K562 (cell line): ENCODE results near the gene GSDME. TPM values are rescaled to one million over a fixed set of nuclear protein-coding genes. Genes with fewer than 3 reads are reported as not detected.
"Not testable (repeated sequence)": the region's sequence is repeated elsewhere in the genome, so short reads cannot be mapped to it uniquely, and the experiment has no call there.

Source experiments
- ETV6 ChIP-seq, 3 experiments: fragments of 150-350 bp in 1 of 3; sonication (generic) in 1 of 3; formaldehyde crosslinking in 1 of 3; IDR thresholded peaks; 2 replicates each; pipeline versions ENCODE4 v1.6.1 to v1.8.0; 2014 to 2022; ENCODE audit warnings: borderline replicate concordance in 2 of 3, low read depth in 2 of 3, antibody characterized with exemption in 1 of 3, low read length in 1 of 3, mild to moderate bottlenecking in 1 of 3, missing genetic modification reagents in 1 of 3
- L3MBTL2 ChIP-seq: fragments of 450-650 bp; IDR thresholded peaks from 2 replicates; pipeline ENCODE4 v1.6.1; 2016; ENCODE audit warnings: mild to moderate bottlenecking, moderate library complexity
- MGA ChIP-seq: fragments of 450-650 bp; IDR thresholded peaks from 2 replicates; pipeline ENCODE4 v1.6.1; 2016; ENCODE audit warnings: mild to moderate bottlenecking, moderate library complexity
- ZBTB40 ChIP-seq, 2 experiments: fragments of 450-650 bp in 1 of 2; sonication (generic) in 1 of 2; formaldehyde crosslinking in 1 of 2; IDR thresholded peaks; 2 replicates each; pipeline versions ENCODE4 v1.7.1 to v1.9.0; 2016 to 2022; ENCODE audit warnings: inconsistent platforms in 1 of 2, mild to moderate bottlenecking in 1 of 2, missing genetic modification reagents in 1 of 2
- polyA plus RNA-seq, 8 experiments: library from polyadenylated mRNA; depleted of rRNA in 4 of 8; stranded (reverse) in 5 of 8; unstranded in 3 of 8; fragments of >200 nt; fragmentation: Nextera tagmentation in 2 of 8; fragmentation: Illumina TruSeq in 1 of 8; extraction: Ambion mirVana in 2 of 8; extraction: Trizol in 1 of 8; gene quantifications; 2 replicates each; pipeline versions ENCODE4 v1.2.1 to v1.2.3, GENCODE V29; 2011 to 2014; ENCODE audit warnings: inconsistent platforms in 1 of 8, missing spikeins in 1 of 8
- total RNA-seq, 7 experiments: library from RNA; depleted of rRNA in 6 of 7; stranded (reverse); fragments of >200 nt in 6 of 7; fragmentation: Illumina TruSeq in 2 of 7; extraction: Trizol in 2 of 7; gene quantifications; 2 replicates each; pipeline versions ENCODE4 v1.2.1 to v1.2.3, GENCODE V29; 2011 to 2021; ENCODE audit warnings: low replicate concordance in 1 of 7

The GSDME gene
- total and polyA plus RNA-seq, 9 of the 15 experiments (the other 6 are each of a cell fraction or from before 2014, with no cell fraction given), result 0.37 to 1.9 (median 0.62) TPM

DNA sequence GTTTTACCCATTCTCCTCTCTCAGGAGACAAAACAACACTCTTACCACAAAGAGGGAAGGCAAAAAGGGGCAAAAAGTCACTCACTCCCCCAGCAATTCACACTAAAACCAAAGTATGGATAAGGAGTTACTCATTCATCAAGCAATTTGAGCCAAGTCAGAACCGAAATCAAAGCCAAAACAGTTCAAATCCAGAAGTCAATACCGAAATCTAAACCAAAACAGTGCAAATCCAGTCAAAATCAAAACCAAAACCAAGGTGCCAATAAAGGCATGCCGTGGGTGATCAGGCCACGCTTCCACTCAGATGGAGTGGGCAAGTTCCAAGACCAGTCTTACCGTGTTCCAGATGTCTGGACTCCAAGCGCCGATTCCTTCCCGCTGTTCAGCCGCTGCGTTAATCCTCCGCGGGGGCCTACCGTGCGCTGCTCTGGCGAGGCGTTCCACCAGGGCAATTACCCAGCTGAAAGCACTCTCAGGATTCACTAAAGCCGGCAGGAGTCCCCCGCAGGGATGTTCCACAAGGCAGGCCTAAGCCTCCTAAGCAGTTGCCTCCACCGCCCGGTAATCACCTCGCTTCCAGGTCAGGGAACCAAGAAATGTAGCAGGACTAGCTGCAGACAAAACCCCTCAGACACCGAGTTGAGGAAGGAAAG, 37.6 kb upstream of the GSDME start (continued):
- 0 out of 2 replicates have a peak, but pooled peaks have one; percentile 17 for TF ChIP-seq MGA
- peak; percentile 31; the same call in 1 of the 2 replicates for TF ChIP-seq ZBTB40 (IDR thresholded peaks at IDR 0.05)
- TF ChIP-seq ZBTB40 (CRISPR knock-in tag; IDR thresholded peaks at IDR 0.05); ETV6 (CRISPR knock-in tag; IDR thresholded peaks at IDR 0.05; ENCODE audit: borderline replicate concordance): not testable (repeated sequence)
- TF ChIP-seq L3MBTL2, result peak; percentile 52
- TF ChIP-seq ETV6 (IDR thresholded peaks at IDR 0.05; ENCODE audit: borderline replicate concordance in 1 of 2, low read depth in 2 of 2, low read length in 1 of 2), result 0 out of 4 replicates have a peak, but pooled peaks of 1 of the 2 experiments have one; percentile 16
